HepG2 (cell line): ENCODE data around the gene PLXNA4. TPM values are rescaled to one million over a fixed set of nuclear protein-coding genes. Genes with fewer than 3 reads are reported as not detected.

Experiments used
- ATAC-seq: fragments of 200-7000 bp; cut with Tn5 transposase; 3 replicates; pipeline ENCODE4 v1.9.1; 2020; ENCODE audit warnings: mild to moderate bottlenecking, moderate library complexity
- BruUV-seq: library from RNA; stranded (reverse); fragments of 400-500 nt; replicated peaks from 2 replicates; lab custom pipeline; 2021; lab: Mats Ljungman, UMichigan
- CTCF ChIA-PET: fragments of 300-600 bp; formaldehyde crosslinking; extraction: SDS; loops from one replicate; lab custom pipeline; 2021; ENCODE audit warnings: low total read pairs, inconsistent platforms, low intra/inter-chr PET ratio; lab: Yijun Ruan, JAX
- POLR2A ChIA-PET: fragments of 350-600 bp; sonication (Branson Sonifier 250); formaldehyde crosslinking; loops from one replicate; lab custom pipeline; 2020; ENCODE audit warnings: antibody characterized with exemption, inconsistent platforms; lab: Yijun Ruan, JAX
- DNase-seq: peaks from one replicate; pipeline ENCODE4 v3.0.0-alpha.2; 2015; ENCODE audit warnings: low spot score
- FAIRE-seq: peaks from 3 replicates; lab custom pipeline; 2011; peaks lifted over from hg19 to GRCh38; lab: Jason Lieb, UNC
- H2AFZ ChIP-seq: one replicate; pipeline ENCODE4 v1.6.1; 2011; ENCODE audit warnings: low read length, inconsistent platforms
- H3K27ac ChIP-seq: fragments of 300-600 bp; 3 replicates; pipeline ENCODE4 v1.8.0; 2011; ENCODE audit warnings: mixed run types, mild to moderate bottlenecking, mixed read lengths, low read length, inconsistent platforms; ENCODE audit not compliant: insufficient read depth; ENCODE audit errors: extremely low read length
- H3K27me3 ChIP-seq, 2 experiments: fragments of 200-600 bp in 1 of 2; 2 replicates in 1 of 2; 3 replicates in 1 of 2; pipeline versions ENCODE4 v1.6.0 to v1.8.0; 2011; ENCODE audit warnings: low read length in 2 of 2, mild to moderate bottlenecking in 2 of 2, moderate library complexity in 2 of 2, inconsistent platforms in 1 of 2; ENCODE audit not compliant: insufficient read depth in 2 of 2, control insufficient read depth in 1 of 2
- H3K36me3 ChIP-seq, 2 experiments: fragments of 200-600 bp in 1 of 2; replicated peaks in 1 of 2; 2 replicates in 1 of 2; 3 replicates in 1 of 2; pipeline versions ENCODE4 v1.5.1 to v1.8.0; 2011; ENCODE audit warnings: low read length in 2 of 2, inconsistent platforms in 1 of 2; ENCODE audit not compliant: insufficient read depth in 2 of 2, control insufficient read depth in 1 of 2
- H3K4me1 ChIP-seq: 2 replicates; pipeline ENCODE4 v1.5.1; 2012; ENCODE audit warnings: low read length, inconsistent platforms; ENCODE audit not compliant: insufficient read depth
- H3K4me2 ChIP-seq: 2 replicates; pipeline ENCODE4 v1.6.0; 2011; ENCODE audit warnings: low read depth, low read length, inconsistent platforms
- H3K4me3 ChIP-seq, 3 experiments: fragments of 200-600 bp in 1 of 3; sonication (generic), shearing (Covaris generic) in 1 of 3; replicated peaks in 1 of 3; 2 replicates each; pipeline ENCODE4 v1.5.1; 2011 to 2016; ENCODE audit warnings: low read length in 3 of 3, inconsistent platforms in 2 of 3, low read depth in 2 of 3, mild to moderate bottlenecking in 2 of 3, control low read depth in 1 of 3, mixed read lengths in 1 of 3; ENCODE audit not compliant: insufficient read depth in 1 of 3
- H3K79me2 ChIP-seq: one replicate; pipeline ENCODE4 v1.6.1; 2011; ENCODE audit warnings: low read length, inconsistent platforms; ENCODE audit not compliant: insufficient read depth
- H3K9ac ChIP-seq: 2 replicates; pipeline ENCODE4 v1.6.0; 2011; ENCODE audit warnings: mild to moderate bottlenecking, low read depth, low read length, inconsistent platforms; ENCODE audit not compliant: insufficient read depth
- H3K9me3 ChIP-seq: 2 replicates; pipeline ENCODE4 v1.5.1; 2012; ENCODE audit warnings: mild to moderate bottlenecking, low read length
- H4K20me1 ChIP-seq: 2 replicates; pipeline ENCODE4 v1.6.0; 2011; ENCODE audit warnings: inconsistent platforms, mild to moderate bottlenecking, low read length, moderate library complexity; ENCODE audit not compliant: insufficient read depth
- AHR ChIP-seq: IDR thresholded peaks from 2 replicates; pipeline ENCODE4 v1.6.1; 2018; ENCODE audit warnings: missing genetic modification reagents, missing compliant biosample characterization
- ATF3 ChIP-seq: sonication (generic); formaldehyde crosslinking; IDR thresholded peaks from 2 replicates; pipeline ENCODE4 v1.4.0; 2020; ENCODE audit warnings: missing genetic modification reagents
- BCL6 ChIP-seq: IDR thresholded peaks from 2 replicates; pipeline ENCODE4 v1.6.1; 2016; ENCODE audit warnings: missing genetic modification reagents, missing compliant biosample characterization
- BCLAF1 ChIP-seq: fragments of 450-650 bp; IDR thresholded peaks from 2 replicates; pipeline ENCODE4 v1.6.1; 2017; ENCODE audit warnings: mild to moderate bottlenecking
- CHD4 ChIP-seq: fragments of 200-600 bp; sonication (generic); IDR thresholded peaks from 2 replicates; pipeline ENCODE4 v1.7.0; 2017; ENCODE audit warnings: mild to moderate bottlenecking, low read length, borderline replicate concordance
- CSRNP2 ChIP-seq: sonication (generic); formaldehyde crosslinking; conservative IDR thresholded peaks from 2 replicates; pipeline ENCODE4 v1.8.0; 2022; ENCODE audit warnings: low read depth, missing genetic modification reagents
- DDIT3 ChIP-seq: sonication (generic); formaldehyde crosslinking; IDR thresholded peaks from 2 replicates; pipeline ENCODE4 v1.4.0; 2020; ENCODE audit warnings: mild to moderate bottlenecking, missing genetic modification reagents
- DZIP1 ChIP-seq: sonication (generic); formaldehyde crosslinking; IDR thresholded peaks from 2 replicates; pipeline ENCODE4 v1.5.0; 2020; ENCODE audit warnings: mild to moderate bottlenecking, missing genetic modification reagents
- MED8 ChIP-seq: sonication (generic); formaldehyde crosslinking; IDR thresholded peaks from 2 replicates; pipeline ENCODE4 v1.8.1; 2023; ENCODE audit warnings: mild to moderate bottlenecking, missing genetic modification reagents; ENCODE audit not compliant: insufficient replicate concordance
- PTBP1 ChIP-seq: fragments of 200-400 bp; formaldehyde crosslinking; IDR thresholded peaks from 2 replicates; pipeline ENCODE4 v1.6.1; 2018; ENCODE audit warnings: low read length, low read depth; ENCODE audit not compliant: poor library complexity, severe bottlenecking
- TFE3 ChIP-seq: IDR thresholded peaks from 2 replicates; pipeline ENCODE4 v1.6.1; 2016
- ZNF317 ChIP-seq: sonication (generic); formaldehyde crosslinking; IDR thresholded peaks from 2 replicates; pipeline ENCODE4 v1.5.0; 2020; ENCODE audit warnings: mild to moderate bottlenecking, missing genetic modification reagents
- ZNF329 ChIP-seq: sonication (generic); formaldehyde crosslinking; IDR thresholded peaks from 2 replicates; pipeline ENCODE4 v1.9.0; 2021; ENCODE audit warnings: low read depth, mild to moderate bottlenecking, missing genetic modification reagents
- WGBS: methylation state at CpG from one replicate; pipeline ENCODE4 v1.1.6; 2017; ENCODE audit warnings: low lambda C conversion rate; 5-methylcytosine and 5-hydroxymethylcytosine counted together
- in situ Hi-C: cut with HindIII; loops from 2 replicates; pipeline ENCODE4 v1.10.0; 2017; ENCODE audit warnings: low pct_unique_long_range_greater_than_20kb; ENCODE audit not compliant: extremely low pct_ligation_motif_present
- intact Hi-C: fragments of 100-400 bp; cut with micrococcal nuclease; formaldehyde crosslinking; loops from one replicate; pipeline ENCODE4 v1.10.0; 2022; ENCODE audit not compliant: unreplicated experiment
- polyA plus RNA-seq, 8 experiments: library from polyadenylated mRNA; depleted of rRNA in 3 of 8; stranded (reverse) in 7 of 8; unstranded in 1 of 8; fragments of >200 nt; fragmentation: Illumina TruSeq in 4 of 8; extraction: Trizol in 4 of 8; gene quantifications; 2 replicates each; pipeline versions ENCODE4 v1.2.1 to v1.2.3, GENCODE V29; 2011 to 2016; ENCODE audit warnings: low read depth in 4 of 8, missing spikeins in 1 of 8, mixed read lengths in 1 of 8; ENCODE audit not compliant: insufficient read depth in 1 of 8
- total RNA-seq, 5 experiments: library from RNA; depleted of rRNA; stranded (reverse); fragments of >200 nt; fragmentation: Illumina TruSeq; extraction: Trizol; gene quantifications; 2 replicates each; pipeline ENCODE4 v1.2.3, GENCODE V29; 2016; ENCODE audit warnings: low read depth in 1 of 5

The PLXNA4 gene
- total and polyA plus RNA-seq, 2 of the 13 experiments (the other 11 are each of a cell fraction or from before 2014, with no cell fraction given), result 0.01 to 0.04 TPM

GRCh38 chr7:132399367-132399766, 176.9 kb downstream of the PLXNA4 start (continued):
- TF ChIP-seq ZNF329 (CRISPR knock-in tag) (no peak), CHD4 (no peak), PTBP1 (no peak), AHR (CRISPR knock-in tag) (no peak), DDIT3 (CRISPR knock-in tag) (no peak), DZIP1 (CRISPR knock-in tag) (no peak)

- Histone ChIP-seq H4K20me1 (no peaks in the 10 kb centered on the region), H3K27ac (no peak overlapping the region), H3K36me3 (no peaks in the 10 kb centered on the region), H3K9me3 (no peaks in the 10 kb centered on the region), H3K4me3 (no peak overlapping the region), H3K4me1 (no peaks in the 10 kb centered on the region), H2AFZ (no peak overlapping the region), H3K79me2 (no peaks in the 10 kb centered on the region), H3K9ac (no peak overlapping the region), H3K4me2 (no peak overlapping the region), H3K27me3 (peaks cover 1 to 21% of the 10 kb centered on the region in 2 experiments; a peak in 3 of 5 replicates)
- 75% methylated on average over 3 of the region's 14 CpGs for whole genome bisulfite sequencing
- no TSS peak for BruUV-seq
- in situ Hi-C loops (no loop called here), intact Hi-C loops (no loop called here)
- POLR2A ChIA-PET, result no interaction called here
- no peak for DNase-seq
- CTCF ChIA-PET, result no interaction called here
- FAIRE-seq, result no peak
- no peak for ATAC-seq
- TF ChIP-seq BCL6 (CRISPR knock-in tag), result no peak
- no peak for TF ChIP-seq TFE3
- TF ChIP-seq BCLAF1, result no peak
- no peak for TF ChIP-seq ZNF317
- no peak for TF ChIP-seq MED8 (CRISPR knock-in tag)
- TF ChIP-seq CSRNP2 (CRISPR knock-in tag), result no peak
- TF ChIP-seq ATF3 (CRISPR knock-in tag), result no peak
Observed at GRCh38 chr7:132398253-132398925, 177.9 kb downstream of the PLXNA4 start.
